ENCODE results near the gene PRSS1.

PRSS1 gene

GRCh38 chr7:142796501-142797390, 47.5 kb downstream of the PRSS1 start:
- Histone ChIP-seq H3K4me2 (ENCODE audit: low read length) (peak overlapping the region; percentile 84), H3K36me3 (ENCODE audit: control insufficient read depth, low read length) (peaks cover 45% of the 10 kb centered on the region), H3K27me3 (ENCODE audit: control insufficient read depth, low read length) (no peaks in the 10 kb centered on the region), H3K4me3 (ENCODE audit: low read length) (peak overlapping the region; percentile 88), H3K9me2 (replicated peaks; ENCODE audit: control insufficient read depth, low read length) (no peaks in the 10 kb centered on the region), H3F3A (ENCODE audit: control insufficient read depth, insufficient read depth) (peaks cover 25% of the 10 kb centered on the region), H3K27ac (ENCODE audit: low read depth, low read length) (peak overlapping the region; percentile 83), H3K9me3 (ENCODE audit: control insufficient read depth, insufficient read depth, low read length) (no peaks in the 10 kb centered on the region), H3K4me1 (ENCODE audit: control insufficient read depth, low read length) (peaks cover 85% of the 10 kb centered on the region), H3K79me2 (ENCODE audit: control insufficient read depth, low read length) (peaks cover 56% of the 10 kb centered on the region), H4K20me1 (ENCODE audit: control insufficient read depth, insufficient read depth, low read depth, low read length) (no peaks in the 10 kb centered on the region)
- TF ChIP-seq EZH2phosphoT487 (IDR thresholded peaks at IDR 0.05; ENCODE audit: borderline replicate concordance, low read length) (no peak), CTCF (IDR thresholded peaks at IDR 0.05; ENCODE audit: low read depth, low read length, poor library complexity, severe bottlenecking) (no peak)

GRCh38 chr7:142797391-142798377, 48.4 kb downstream of the PRSS1 start:
- Histone ChIP-seq H3K79me2 (ENCODE audit: control insufficient read depth, low read length) (peaks cover 56% of the 10 kb centered on the region), H3K4me1 (ENCODE audit: control insufficient read depth, low read length) (peaks cover 78% of the 10 kb centered on the region), H3K9me3 (ENCODE audit: control insufficient read depth, insufficient read depth, low read length) (no peaks in the 10 kb centered on the region), H3K4me2 (ENCODE audit: low read length) (peak overlapping the region; percentile 84), H4K20me1 (ENCODE audit: control insufficient read depth, insufficient read depth, low read depth, low read length) (no peaks in the 10 kb centered on the region), H3K9me2 (replicated peaks; ENCODE audit: control insufficient read depth, low read length) (no peaks in the 10 kb centered on the region), H3K36me3 (ENCODE audit: control insufficient read depth, low read length) (peaks cover 54% of the 10 kb centered on the region), H3K27ac (ENCODE audit: low read depth, low read length) (peak overlapping the region; percentile 83), H3F3A (ENCODE audit: control insufficient read depth, insufficient read depth) (peaks cover 28% of the 10 kb centered on the region), H3K27me3 (ENCODE audit: control insufficient read depth, low read length) (no peaks in the 10 kb centered on the region), H3K4me3 (ENCODE audit: low read length) (peak overlapping the region; percentile 88)
- TF ChIP-seq CTCF (IDR thresholded peaks at IDR 0.05; ENCODE audit: low read depth, low read length, poor library complexity, severe bottlenecking) (no peak), EZH2phosphoT487 (IDR thresholded peaks at IDR 0.05; ENCODE audit: borderline replicate concordance, low read length) (no peak)

GRCh38 chr7:142798451-142799436, 49.5 kb downstream of the PRSS1 start:
- Histone ChIP-seq H3F3A (ENCODE audit: control insufficient read depth, insufficient read depth) (peaks cover 30% of the 10 kb centered on the region), H3K27ac (ENCODE audit: low read depth, low read length) (peak overlapping the region; percentile 83), H3K9me2 (replicated peaks; ENCODE audit: control insufficient read depth, low read length) (no peaks in the 10 kb centered on the region), H3K27me3 (ENCODE audit: control insufficient read depth, low read length) (no peaks in the 10 kb centered on the region), H3K79me2 (ENCODE audit: control insufficient read depth, low read length) (peaks cover 56% of the 10 kb centered on the region), H3K4me3 (ENCODE audit: low read length) (peak overlapping the region; percentile 88), H4K20me1 (ENCODE audit: control insufficient read depth, insufficient read depth, low read depth, low read length) (no peaks in the 10 kb centered on the region), H3K4me2 (ENCODE audit: low read length) (peak overlapping the region; percentile 84), H3K9me3 (ENCODE audit: control insufficient read depth, insufficient read depth, low read length) (no peaks in the 10 kb centered on the region), H3K36me3 (ENCODE audit: control insufficient read depth, low read length) (peaks cover 65% of the 10 kb centered on the region), H3K4me1 (ENCODE audit: control insufficient read depth, low read length) (peaks cover 77% of the 10 kb centered on the region)
- TF ChIP-seq CTCF (IDR thresholded peaks at IDR 0.05; ENCODE audit: low read depth, low read length, poor library complexity, severe bottlenecking) (no peak), EZH2phosphoT487 (IDR thresholded peaks at IDR 0.05; ENCODE audit: borderline replicate concordance, low read length) (no peak)

Measured in DOHH2 (cell line).